Measurements from ENCODE around the gene PLAAT4.
"Not testable (repeated sequence)": the region's sequence is repeated elsewhere in the genome, so short reads cannot be mapped to it uniquely, and the experiment has no call there.

PLAAT4 gene

GRCh38 chr11:63547061-63547460 is 10.5 kb downstream of the PLAAT4 start:
- no peak for DNase-seq (ENCODE audit: low read depth)

- DNase-seq (ENCODE audit: low read depth) = no peak
These were observed 11.6 kb downstream of the PLAAT4 start for GRCh38 chr11:63548178-63548577.

GRCh38 chr11:63549411-63549810 is 12.8 kb downstream of the PLAAT4 start:
- DNase-seq (ENCODE audit: low read depth) = no peak

GRCh38 chr11:63550156-63550700 is 13.6 kb downstream of the PLAAT4 start:
- not testable (repeated sequence) for DNase-seq (ENCODE audit: low read depth)

GRCh38 chr11:63551091-63551888 is 14.7 kb downstream of the PLAAT4 start:
- DNase-seq (ENCODE audit: low read depth) = no peak

GRCh38 chr11:63551889-63552266 is 15.3 kb downstream of the PLAAT4 start:
- DNase-seq (ENCODE audit: low read depth) = no peak

GRCh38 chr11:63552921-63553320 is 16.3 kb downstream of the PLAAT4 start:
- DNase-seq (ENCODE audit: low read depth) = no peak

GRCh38 chr11:63553759-63554158 is 17.2 kb downstream of the PLAAT4 start:
- no peak for DNase-seq (ENCODE audit: low read depth)

- DNase-seq (ENCODE audit: low read depth) = no peak
These were observed 18.2 kb downstream of the PLAAT4 start for GRCh38 chr11:63554877-63555223.

- DNase-seq (ENCODE audit: low read depth) = no peak
These were observed 19.9 kb downstream of the PLAAT4 start for GRCh38 chr11:63556404-63557013.

GRCh38 chr11:63557570-63557969 is 21.0 kb downstream of the PLAAT4 start:
- no peak for DNase-seq (ENCODE audit: low read depth)

GRCh38 chr11:63558459-63559157 is 22.0 kb downstream of the PLAAT4 start:
- no peak for DNase-seq (ENCODE audit: low read depth)

- no peak for DNase-seq (ENCODE audit: low read depth)
These were observed 24.0 kb downstream of the PLAAT4 start for GRCh38 chr11:63560506-63561180.

GRCh38 chr11:63563201-63564055 is 26.8 kb downstream of the PLAAT4 start, which contains the start of gene PLAAT2:
PLAAT2 (minus strand) TSS chr11:63563379; CDS start chr11:63563324, 55 bp downstream.
- no peak for DNase-seq (ENCODE audit: low read depth)

GRCh38 chr11:63564056-63564774 is 27.6 kb downstream of the PLAAT4 start:
- no peak for DNase-seq (ENCODE audit: low read depth)

- DNase-seq (ENCODE audit: low read depth) = no peak
These were observed 28.3 kb downstream of the PLAAT4 start for GRCh38 chr11:63564784-63565350.

- DNase-seq (ENCODE audit: low read depth) = no peak
These were observed 30.6 kb downstream of the PLAAT4 start for GRCh38 chr11:63567044-63567840.

GRCh38 chr11:63569570-63569969 is 33.0 kb downstream of the PLAAT4 start:
- DNase-seq (ENCODE audit: low read depth) = no peak

- no peak for DNase-seq (ENCODE audit: low read depth)
These were observed 35.5 kb downstream of the PLAAT4 start for GRCh38 chr11:63572026-63572688.

Measured in stimulated activated CD8-positive, alpha-beta memory T cell treated with anti-CD3 and anti-CD28 coated beads, Interleukin-15, amount 100 ng/mL, for 24 hours (primary cell).